CD4-positive, alpha-beta T cell treated with Interleukin-2 at 100 ng/mL for 4 hours (primary cell): ENCODE results near the gene IAH1.
"Not testable (repeated sequence)": the region's sequence is repeated elsewhere in the genome, so short reads cannot be mapped to it uniquely, and the experiment has no call there.

Experiments
- DNase-seq: peaks from one replicate; pipeline ENCODE4 v3.0.0-alpha.2; 2020; ENCODE audit warnings: low spot score

IAH1 gene

DNA sequence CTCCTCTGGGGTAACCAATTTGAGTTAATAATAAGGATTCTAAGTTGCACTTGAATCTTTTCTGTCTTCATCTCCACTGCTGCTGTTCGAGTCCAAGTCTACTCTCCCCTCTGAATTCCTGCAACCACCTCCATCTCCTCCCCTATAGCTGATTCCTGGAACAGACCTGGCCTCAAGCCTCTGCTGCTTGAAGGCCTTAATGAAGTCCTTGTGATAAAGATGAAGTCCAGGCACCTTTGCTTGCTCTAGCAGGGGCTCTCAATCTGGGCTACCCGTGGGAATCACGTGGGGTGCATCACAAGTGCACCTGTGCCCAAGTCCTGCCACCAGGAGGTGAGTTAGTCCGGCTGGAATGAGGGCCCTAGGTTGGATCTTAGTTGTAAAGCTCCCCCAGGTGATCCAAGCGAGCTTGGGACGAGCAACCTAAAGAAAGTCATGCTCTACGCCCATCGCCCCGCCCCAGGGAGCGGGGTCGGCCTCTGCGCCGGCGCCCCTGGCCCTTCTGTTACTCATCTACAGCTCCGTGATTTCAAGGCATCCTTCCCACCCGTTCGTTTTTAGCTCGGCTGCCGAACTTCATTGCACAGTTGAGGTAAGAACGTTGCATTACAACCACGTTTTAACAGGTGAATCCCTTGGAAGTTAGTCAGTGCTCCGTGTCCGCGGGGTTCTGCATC, 905 bp upstream of the IAH1 start:
- no peak for DNase-seq

DNA sequence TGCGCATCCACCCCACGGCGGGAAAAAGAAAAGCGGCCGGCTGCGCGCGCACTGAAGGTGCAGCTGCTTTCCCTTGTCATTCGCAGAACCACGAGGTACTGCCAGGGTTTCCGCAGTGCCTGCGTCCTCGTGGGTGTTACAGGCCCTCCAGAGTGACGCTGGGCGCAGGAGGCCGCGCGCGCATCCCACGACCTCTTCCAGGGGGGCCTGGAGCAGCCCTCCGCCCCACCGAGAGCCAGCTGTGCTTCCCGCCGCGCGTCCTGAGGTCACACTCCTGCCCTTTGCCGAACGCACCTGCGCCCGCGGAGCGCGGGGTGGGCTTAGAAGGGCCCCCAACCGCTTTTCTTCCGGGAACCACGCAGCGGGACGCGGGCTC, 378 bp upstream of the IAH1 start:
- peak; percentile 72 for DNase-seq

DNA sequence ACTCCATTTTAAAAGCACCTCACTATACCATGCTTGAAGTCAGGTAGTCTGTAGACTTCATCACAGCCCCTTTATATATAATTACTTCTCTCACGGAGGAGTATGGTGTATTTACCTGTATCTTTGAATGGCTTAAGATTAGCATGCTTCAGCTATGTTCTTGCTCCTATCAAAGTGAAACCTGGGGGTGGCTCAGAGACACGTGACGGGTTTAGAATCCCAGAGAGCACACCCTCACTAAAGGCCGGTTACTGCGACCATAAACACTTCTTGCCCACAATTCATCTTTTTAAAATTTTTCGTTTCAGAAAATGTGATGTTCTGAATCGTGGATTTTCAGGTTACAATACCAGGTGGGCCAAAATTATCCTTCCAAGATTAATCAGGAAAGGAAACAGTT, 3.6 kb downstream of the IAH1 start:
- no peak for DNase-seq

- no peak for DNase-seq
These were observed 4.2 kb downstream of the IAH1 start for GRCh38 chr2:9478526-9478925.

DNA sequence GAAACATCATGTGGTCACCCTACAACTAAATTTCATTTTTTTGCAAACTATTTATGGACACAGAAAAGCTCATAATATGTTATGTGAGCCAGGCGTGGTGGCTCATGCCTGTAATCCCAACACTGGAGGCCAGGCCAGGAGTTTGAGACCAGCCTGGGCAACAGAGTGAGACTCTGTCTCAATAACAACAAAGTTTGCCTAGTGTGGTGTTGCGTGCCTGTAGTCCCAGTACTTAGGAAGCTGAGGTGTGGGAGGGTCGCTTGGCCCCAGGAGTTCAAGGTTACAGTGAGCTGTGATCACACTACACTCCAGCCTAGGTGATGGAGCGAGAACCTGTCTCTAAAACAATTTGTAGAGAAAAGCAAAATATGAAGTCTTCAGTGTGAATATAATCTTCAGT, 5.8 kb downstream of the IAH1 start:
- DNase-seq, result no peak

GRCh38 chr2:9483107-9483506, 8.8 kb downstream of the IAH1 start:
- no peak for DNase-seq

DNA sequence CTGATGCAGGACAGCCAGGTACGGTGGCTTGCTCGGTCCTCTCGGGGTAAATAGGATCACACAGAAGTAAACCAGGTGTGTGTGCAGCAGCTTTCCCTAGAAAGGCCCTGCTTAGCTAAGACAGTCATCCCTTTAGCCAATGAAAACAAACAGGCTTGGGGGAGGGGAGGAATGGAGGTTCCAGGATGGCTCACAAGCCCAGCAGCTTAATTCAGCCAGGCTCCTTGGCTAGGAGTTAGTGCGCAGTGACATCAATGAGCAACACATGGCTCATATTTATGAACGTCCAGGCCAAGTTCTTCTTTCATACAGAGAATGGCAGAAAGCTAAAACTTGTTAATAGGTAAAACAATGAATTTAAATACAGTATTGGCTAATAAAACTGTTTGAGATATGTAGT, 10.2 kb downstream of the IAH1 start:
- no peak for DNase-seq

DNA sequence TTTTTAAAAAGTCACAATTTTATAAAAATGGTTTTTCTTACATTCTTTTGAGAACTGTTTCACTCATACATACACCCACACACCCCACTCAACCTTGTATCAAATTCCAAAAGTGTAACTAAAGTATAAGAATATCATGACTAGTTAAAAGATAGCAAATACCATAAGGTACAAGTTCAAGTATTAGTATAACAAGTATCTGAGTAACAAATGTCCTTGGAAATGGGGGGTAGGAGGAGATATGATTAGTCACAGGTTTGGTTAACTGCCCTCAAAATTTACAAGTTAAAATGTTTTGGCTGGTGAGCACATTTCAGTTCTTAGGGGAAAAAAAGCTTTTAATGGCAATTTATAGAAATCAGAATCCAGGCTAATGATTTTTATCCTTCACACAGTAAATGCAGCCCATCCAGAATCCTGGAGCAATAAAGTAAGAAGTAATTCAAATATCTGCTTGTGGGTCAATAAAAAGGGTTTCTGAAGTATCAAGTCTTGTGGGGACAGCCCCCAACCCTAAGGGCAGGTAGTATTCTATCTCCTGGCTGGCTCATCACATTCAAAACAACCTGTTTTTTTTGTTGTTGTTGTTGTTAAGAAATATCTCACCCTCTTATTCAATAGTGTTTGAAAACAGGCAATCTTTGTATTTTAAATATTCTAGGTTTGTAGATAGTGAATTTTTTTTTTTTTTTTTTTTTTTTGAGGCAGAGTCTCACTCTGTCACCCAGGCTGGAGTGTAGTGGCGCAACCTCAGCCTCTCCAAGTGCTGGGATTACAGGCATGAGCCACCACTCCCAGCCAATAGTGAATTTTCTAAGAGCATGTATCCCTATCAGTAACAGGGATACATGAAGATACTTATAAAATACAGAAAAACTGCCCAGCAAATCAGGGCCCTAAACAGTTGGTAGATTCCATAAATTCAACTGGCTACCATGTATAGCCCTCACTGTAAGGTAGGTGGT, 14.5 kb downstream of the IAH1 start:
- DNase-seq, result no peak

DNA sequence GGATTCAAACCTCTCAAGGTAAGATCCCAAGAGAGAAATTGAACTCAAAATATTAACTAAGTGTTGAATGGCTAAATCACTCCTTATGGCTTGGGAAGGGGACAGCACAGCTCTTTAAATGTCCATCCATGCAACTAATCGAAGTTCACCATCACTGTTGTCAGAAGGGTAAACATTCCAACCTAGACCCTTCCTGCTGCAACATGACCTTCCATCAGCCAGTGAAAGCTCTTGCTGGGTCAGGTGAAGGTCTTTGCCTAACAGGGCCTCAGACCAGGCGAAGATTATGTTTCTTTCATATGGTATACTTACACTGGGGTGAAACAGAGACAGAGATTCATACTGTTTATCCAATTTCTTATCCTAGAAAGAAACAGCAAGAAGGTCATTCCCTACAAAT, 16.4 kb downstream of the IAH1 start:
- no peak for DNase-seq

- no peak for DNase-seq
These were observed 18.6 kb downstream of the IAH1 start for GRCh38 chr2:9492927-9493326.

DNA sequence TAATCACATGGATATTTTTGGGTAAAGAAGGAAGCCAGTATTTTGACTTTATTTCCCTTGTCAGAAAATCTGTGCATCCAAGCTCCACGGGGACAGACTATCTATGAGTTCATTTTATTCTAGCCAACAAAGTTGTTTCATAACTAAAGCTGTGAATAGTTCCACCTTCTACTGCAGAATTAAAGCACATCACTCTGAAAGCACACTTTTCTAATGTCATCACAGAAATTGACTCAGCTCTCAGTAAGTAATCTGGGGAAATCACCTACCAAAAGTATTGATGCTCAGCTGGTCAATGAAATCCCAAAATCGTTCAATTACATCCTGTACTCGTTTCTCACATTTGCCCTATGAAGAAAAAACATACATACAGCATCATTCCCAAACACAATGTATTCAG, 19.1 kb downstream of the IAH1 start:
- no peak for DNase-seq

- no peak for DNase-seq
These were observed 19.7 kb downstream of the IAH1 start for GRCh38 chr2:9494081-9494480.

GRCh38 chr2:9497017-9497416, 22.7 kb downstream of the IAH1 start:
- peak; percentile 37 for DNase-seq

GRCh38 chr2:9498210-9498609, 23.9 kb downstream of the IAH1 start:
- no peak for DNase-seq

DNA sequence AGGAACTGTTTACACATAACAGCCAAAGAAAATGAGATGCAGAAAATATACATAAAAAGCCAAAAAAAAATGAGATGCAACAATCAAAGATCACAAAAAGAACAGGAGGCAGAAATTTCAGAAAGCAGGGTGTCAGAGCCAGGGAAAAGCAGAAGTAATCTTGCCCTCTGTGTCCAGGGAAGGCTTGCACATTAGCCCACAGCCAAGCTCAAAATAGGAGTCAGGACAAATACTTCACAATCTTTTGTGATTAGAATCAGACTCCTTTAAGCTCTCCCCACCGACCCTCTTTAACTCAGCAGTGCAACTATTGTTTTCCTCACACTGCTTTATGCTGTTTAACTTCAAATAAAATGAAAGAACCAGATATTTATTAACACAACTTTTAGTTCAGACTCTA, 34.6 kb downstream of the IAH1 start:
- DNase-seq, result no peak

DNA sequence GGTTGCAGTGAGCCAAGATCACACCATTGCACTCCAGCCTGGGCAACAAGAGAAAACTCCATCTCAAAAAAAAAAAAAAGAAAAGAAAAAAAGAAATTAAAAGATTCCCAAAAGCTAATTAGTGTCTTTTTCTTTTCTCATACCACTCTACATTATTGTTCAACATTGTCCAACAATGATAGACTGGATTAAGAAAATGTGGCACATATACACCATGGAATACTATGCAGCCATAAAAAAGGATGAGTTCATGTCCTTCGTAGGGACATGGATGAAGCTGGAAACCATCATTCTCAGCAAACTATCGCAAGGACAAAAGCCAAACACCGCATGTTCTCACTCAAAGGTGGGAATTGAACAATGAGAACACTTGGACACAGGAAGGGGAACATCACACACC, 39.6 kb downstream of the IAH1 start:
- DNase-seq, result not testable (repeated sequence)

DNA sequence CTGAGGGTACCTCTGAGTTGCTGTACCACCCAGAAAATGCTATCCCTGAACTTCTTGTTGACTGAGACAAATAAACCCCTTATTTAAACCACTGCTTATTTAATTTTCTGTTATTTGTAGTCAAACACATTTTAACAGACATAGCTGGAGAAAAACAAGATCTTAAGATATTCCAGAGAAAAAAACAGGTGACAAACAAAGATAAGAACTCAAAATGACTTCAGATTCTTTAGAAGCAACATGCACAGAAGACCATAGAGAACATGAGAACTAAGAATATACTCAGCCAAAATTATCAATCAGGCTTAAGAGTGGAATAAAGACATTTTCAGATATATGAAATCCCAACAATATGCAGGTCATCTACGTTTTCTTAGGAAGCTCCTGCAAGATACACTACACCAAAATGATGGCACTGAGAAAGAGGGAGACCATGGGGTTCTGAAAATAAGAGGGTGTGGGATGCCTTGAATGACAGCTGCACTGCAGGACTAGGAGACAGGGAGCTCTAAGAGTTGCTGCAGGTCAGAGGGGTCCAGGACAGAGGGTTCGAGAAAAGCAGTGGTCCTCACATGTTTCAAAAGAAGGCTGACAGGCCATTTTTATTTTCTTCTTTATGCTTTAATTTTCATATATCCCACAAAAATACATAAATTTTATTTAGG, 42.9 kb downstream of the IAH1 start:
- no peak for DNase-seq

GRCh38 chr2:9518163-9518562, 43.8 kb downstream of the IAH1 start:
- no peak for DNase-seq

DNA sequence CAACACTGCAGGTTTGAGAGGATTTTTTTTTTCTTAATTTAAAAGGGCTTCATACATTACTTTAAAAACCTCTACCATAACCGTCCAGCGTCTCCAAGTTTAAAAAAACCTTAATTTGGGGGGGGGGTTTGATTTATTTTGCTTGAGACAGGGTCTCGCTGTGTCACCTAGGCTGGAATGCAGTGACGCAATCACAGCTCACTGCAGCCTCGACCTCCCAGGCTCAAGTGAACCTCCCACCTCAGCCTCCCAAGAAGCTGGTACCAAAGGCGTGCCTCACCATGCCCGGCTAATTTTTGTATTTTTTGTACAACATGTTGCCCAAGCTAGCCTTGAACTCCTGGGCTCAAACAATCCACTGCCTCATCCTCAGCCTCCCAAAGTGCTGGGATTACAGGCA, 44.4 kb downstream of the IAH1 start:
- no peak for DNase-seq

GRCh38 chr2:9519250-9519649, 44.9 kb downstream of the IAH1 start:
- no peak for DNase-seq

DNA sequence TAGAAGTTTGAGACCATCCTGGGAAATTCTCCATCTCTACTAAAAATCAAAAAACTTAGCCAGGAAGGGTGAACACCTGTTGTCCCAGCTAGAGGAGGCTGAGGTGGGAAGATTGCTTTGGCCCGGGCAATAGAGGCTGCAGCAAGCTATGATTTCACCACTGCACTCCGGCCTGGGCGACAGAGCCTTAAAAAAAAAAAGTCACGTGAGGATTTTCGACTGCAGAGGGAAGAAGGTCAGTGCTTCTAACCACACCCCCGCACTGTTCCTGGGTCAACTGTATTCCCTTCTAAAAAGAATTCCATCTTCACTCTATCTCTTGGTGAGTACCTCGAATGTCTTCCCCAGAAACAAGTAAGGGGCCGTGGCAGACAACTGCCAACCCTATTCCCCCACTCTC, 49.9 kb downstream of the IAH1 start:
- DNase-seq, result no peak

- DNase-seq, result no peak
These were observed 50.9 kb downstream of the IAH1 start for GRCh38 chr2:9525266-9525665.
